H9 (cell line): ENCODE results near the gene MYLK. TPM values are rescaled to one million over a fixed set of nuclear protein-coding genes. Genes with fewer than 3 reads are reported as not detected.

Experiments used
- DNase-seq: peaks from one replicate; pipeline ENCODE4 v3.0.0-alpha.2; 2017
- H2AFZ ChIP-seq: one replicate; pipeline ENCODE4 v1.6.1; 2013; ENCODE audit warnings: mild to moderate bottlenecking, low read length, control low read depth, moderate library complexity
- H2AK5ac ChIP-seq: 2 replicates; pipeline ENCODE4 v1.6.1; 2013; ENCODE audit warnings: low read length, control low read depth, mixed read lengths; ENCODE audit not compliant: insufficient read length
- H2BK120ac ChIP-seq: one replicate; pipeline ENCODE4 v1.6.1; 2013; ENCODE audit warnings: low read depth, mild to moderate bottlenecking, low read length, control low read depth, inconsistent platforms; ENCODE audit not compliant: poor library complexity, severe bottlenecking
- H2BK12ac ChIP-seq: 2 replicates; pipeline ENCODE4 v1.6.1; 2013; ENCODE audit warnings: low read length, control low read depth, mixed read lengths, low read depth; ENCODE audit not compliant: insufficient read length
- H2BK15ac ChIP-seq: 2 replicates; pipeline ENCODE4 v1.6.1; 2013; ENCODE audit warnings: low read depth, low read length, control low read depth
- H2BK20ac ChIP-seq: one replicate; pipeline ENCODE4 v1.6.1; 2013; ENCODE audit warnings: low read depth, mild to moderate bottlenecking, low read length, control low read depth, inconsistent platforms; ENCODE audit not compliant: poor library complexity, severe bottlenecking
- H2BK5ac ChIP-seq: 2 replicates; pipeline ENCODE4 v1.6.1; 2013; ENCODE audit warnings: low read length, control low read depth, mixed read lengths; ENCODE audit not compliant: insufficient read length
- H3K14ac ChIP-seq: 2 replicates; pipeline ENCODE4 v1.6.1; 2013; ENCODE audit warnings: low read length, control low read depth; ENCODE audit not compliant: insufficient read depth
- H3K18ac ChIP-seq: 2 replicates; pipeline ENCODE4 v1.6.1; 2013; ENCODE audit warnings: low read depth, mild to moderate bottlenecking, mixed read lengths, low read length, control low read depth; ENCODE audit not compliant: insufficient read length
- H3K23ac ChIP-seq: 2 replicates; pipeline ENCODE4 v1.6.1; 2013; ENCODE audit warnings: low read length, control low read depth, mixed read lengths, low read depth; ENCODE audit not compliant: insufficient read length
- H3K23me2 ChIP-seq: 2 replicates; pipeline ENCODE4 v1.6.1; 2013; ENCODE audit warnings: low read depth, mild to moderate bottlenecking, mixed read lengths, low read length, control low read depth; ENCODE audit not compliant: insufficient read length, poor library complexity, severe bottlenecking
- H3K27ac ChIP-seq: 2 replicates; pipeline ENCODE4 v1.5.1; 2013; ENCODE audit warnings: low read length, control low read depth, mixed read lengths, low read depth; ENCODE audit not compliant: insufficient read length
- H3K27me3 ChIP-seq: 2 replicates; pipeline ENCODE4 v1.6.1; 2013; ENCODE audit warnings: low read length, control low read depth, inconsistent platforms; ENCODE audit not compliant: insufficient read depth
- H3K4ac ChIP-seq: 2 replicates; pipeline ENCODE4 v1.6.1; 2013; ENCODE audit warnings: low read depth, mild to moderate bottlenecking, control low read depth, inconsistent platforms, low read length, moderate library complexity
- H3K4me1 ChIP-seq: 2 replicates; pipeline ENCODE4 v1.6.1; 2013; ENCODE audit warnings: low read length, control low read depth, inconsistent platforms; ENCODE audit not compliant: insufficient read depth
- H3K4me2 ChIP-seq: 2 replicates; pipeline ENCODE4 v1.6.1; 2013; ENCODE audit warnings: low read length, control low read depth, mixed read lengths; ENCODE audit not compliant: insufficient read length, insufficient read depth
- H3K56ac ChIP-seq: 2 replicates; pipeline ENCODE4 v1.6.1; 2013; ENCODE audit warnings: low read depth, mild to moderate bottlenecking, mixed read lengths, low read length, control low read depth; ENCODE audit not compliant: insufficient read length
- H3K79me1 ChIP-seq: 2 replicates; pipeline ENCODE4 v1.6.1; 2013; ENCODE audit warnings: low read depth, mild to moderate bottlenecking, moderate library complexity, low read length, control low read depth, inconsistent platforms; ENCODE audit not compliant: insufficient read depth, poor library complexity, severe bottlenecking
- H3K79me2 ChIP-seq: 2 replicates; pipeline ENCODE4 v1.6.1; 2013; ENCODE audit warnings: low read length, control low read depth, inconsistent platforms; ENCODE audit not compliant: insufficient read depth
- H3K9ac ChIP-seq: 2 replicates; pipeline ENCODE4 v1.6.1; 2013; ENCODE audit warnings: low read length, control low read depth, mixed read lengths; ENCODE audit not compliant: insufficient read length; ENCODE audit errors: extremely low read depth
- H3K9me3 ChIP-seq: one replicate; pipeline ENCODE4 v1.6.1; 2013; ENCODE audit warnings: low read depth, low read length, inconsistent platforms; ENCODE audit not compliant: control insufficient read depth
- H3T11ph ChIP-seq: one replicate; pipeline ENCODE4 v1.6.1; 2013; ENCODE audit warnings: mild to moderate bottlenecking, low read length, control low read depth, inconsistent platforms
- H4K20me1 ChIP-seq: one replicate; pipeline ENCODE4 v1.6.1; 2013; ENCODE audit not compliant: control insufficient read depth, insufficient read length, insufficient read depth
- H4K5ac ChIP-seq: 2 replicates; pipeline ENCODE4 v1.6.1; 2013; ENCODE audit warnings: low read depth, mild to moderate bottlenecking, mixed read lengths, low read length, control low read depth; ENCODE audit not compliant: insufficient read length
- H4K8ac ChIP-seq: replicated peaks from 2 replicates; pipeline ENCODE4 v1.6.1; 2013; ENCODE audit warnings: low read length, control low read depth, mixed read lengths, low read depth; ENCODE audit not compliant: insufficient read length
- H4K91ac ChIP-seq: 2 replicates; pipeline ENCODE4 v1.6.1; 2013; ENCODE audit warnings: low read depth, mild to moderate bottlenecking, moderate library complexity, mixed read lengths, low read length, control low read depth; ENCODE audit not compliant: insufficient read length
- H3K27ac Mint-ChIP-seq, 3 experiments: 2 replicates in 2 of 3; 3 replicates in 1 of 3; pipeline ENCODE4 v1.8.0; 2020 to 2021; ENCODE audit warnings: mixed read lengths in 3 of 3, mild to moderate bottlenecking in 1 of 3, moderate library complexity in 1 of 3
- H3K27me3 Mint-ChIP-seq: 2 replicates; pipeline ENCODE4 v1.8.0; 2021; ENCODE audit warnings: low read depth, mild to moderate bottlenecking, moderate library complexity, mixed read lengths
- H3K36me3 Mint-ChIP-seq, 3 experiments: 2 replicates in 2 of 3; 3 replicates in 1 of 3; pipeline ENCODE4 v1.8.0; 2020 to 2021; ENCODE audit warnings: low read depth in 3 of 3, mixed read lengths in 3 of 3; ENCODE audit not compliant: insufficient read depth in 1 of 3
- H3K4me1 Mint-ChIP-seq, 2 experiments: 2 replicates each; pipeline ENCODE4 v1.8.0; 2020; ENCODE audit warnings: mixed read lengths in 2 of 2
- H3K4me3 Mint-ChIP-seq, 2 experiments: 2 replicates in 1 of 2; 3 replicates in 1 of 2; pipeline ENCODE4 v1.8.0; 2020 to 2021; ENCODE audit warnings: mild to moderate bottlenecking in 2 of 2, mixed read lengths in 2 of 2, moderate library complexity in 1 of 2
- H3K9me3 Mint-ChIP-seq, 2 experiments: 2 replicates in 1 of 2; 3 replicates in 1 of 2; pipeline ENCODE4 v1.8.0; 2020; ENCODE audit warnings: mild to moderate bottlenecking in 2 of 2, mixed read lengths in 2 of 2, moderate library complexity in 1 of 2
- CTCF ChIP-seq: fragments of 200-600 bp; sonication (generic); conservative IDR thresholded peaks from 3 replicates; pipeline ENCODE4 v1.8.0; 2021; ENCODE audit warnings: antibody characterized with exemption, mild to moderate bottlenecking
- WGBS: extraction: QIAGEN DNeasy Blood & Tissue Kit; methylation state at CpG from one replicate; pipeline ENCODE4 v1.1.7; 2013; ENCODE audit warnings: missing lambda C conversion rate, low lambda C conversion rate, mixed read lengths; ENCODE audit not compliant: insufficient read length; ENCODE audit errors: extremely low coverage; 5-methylcytosine and 5-hydroxymethylcytosine counted together
- total RNA-seq: library from RNA; stranded (reverse); gene quantifications from 2 replicates; pipeline ENCODE4 v1.2.1, GENCODE V29; 2021

Gene MYLK
- total RNA-seq, 1 experiment from 2014 or later = 10.1 TPM

- H4K5ac ChIP-seq = no peak overlapping the region
- no peak overlapping the region for H3K4ac ChIP-seq
- no peak overlapping the region for H3K56ac ChIP-seq
- H4K8ac ChIP-seq = no peak overlapping the region
- H3K18ac ChIP-seq = no peak overlapping the region
- H2BK12ac ChIP-seq = no peak overlapping the region
- no peak overlapping the region for H3K14ac ChIP-seq
- H3K79me1 ChIP-seq = no peaks in the 10 kb centered on the region
- no peak overlapping the region for H3T11ph ChIP-seq
- H3K27ac ChIP-seq = no peak overlapping the region
- H3K23ac ChIP-seq = no peak overlapping the region
- no peak overlapping the region for H2BK20ac ChIP-seq
- Mint-ChIP-seq H3K9me3 (0 out of 5 replicates have a peak, but pooled peaks cover 0 to 2% of the 10 kb centered on the region in 2 experiments), H3K27ac (no peak overlapping the region), H3K36me3 (peaks cover 0 to 10% (median 7%) of the 10 kb centered on the region in 3 experiments; a peak in 4 of 7 replicates), H3K4me1 (peaks cover 17% of the 10 kb centered on the region in 2 experiments), H3K4me3 (no peak overlapping the region), H3K27me3 (no peaks in the 10 kb centered on the region)
- DNase-seq = no peak
- no peaks in the 10 kb centered on the region for H3K79me2 ChIP-seq
- no peak overlapping the region for H2BK15ac ChIP-seq
- H3K27me3 ChIP-seq = no peaks in the 10 kb centered on the region
- no peaks in the 10 kb centered on the region for H3K4me1 ChIP-seq
- no peaks in the 10 kb centered on the region for H3K9me3 ChIP-seq
- no peak overlapping the region for H4K91ac ChIP-seq
- H2BK120ac ChIP-seq = no peak overlapping the region
- no peak overlapping the region for H3K4me2 ChIP-seq
- H3K9ac ChIP-seq = no peak overlapping the region
- no peaks in the 10 kb centered on the region for H3K23me2 ChIP-seq
- no CpG with 5 or more reads among the region's 5 CpGs for WGBS
- H2BK5ac ChIP-seq = no peak overlapping the region
- H4K20me1 ChIP-seq = no peaks in the 10 kb centered on the region
- TF ChIP-seq CTCF = no peak
- H2AFZ ChIP-seq = no peak overlapping the region
- H2AK5ac ChIP-seq = no peak overlapping the region
Observed at GRCh38 chr3:123818324-123818920, 65.7 kb downstream of the MYLK start.
